NCI-H2171 (cell line): ENCODE data around the gene CASZ1.

Experiments used
- DNase-seq: peaks from one replicate; lab custom pipeline; 2025; lab: John Stamatoyannopoulos, UW

The CASZ1 gene

GRCh38 chr1:10624256-10625050, 172.0 kb downstream of the CASZ1 start:
- no peak for DNase-seq

- DNase-seq, result no peak
Observed at GRCh38 chr1:10623686-10624145, 172.7 kb downstream of the CASZ1 start.

GRCh38 chr1:10622910-10623685, 173.3 kb downstream of the CASZ1 start:
- DNase-seq, result no peak

GRCh38 chr1:10621906-10622305, 174.5 kb downstream of the CASZ1 start:
- no peak for DNase-seq

- no peak for DNase-seq
Observed at GRCh38 chr1:10620776-10621175, 175.7 kb downstream of the CASZ1 start.

- no peak for DNase-seq
Observed at GRCh38 chr1:10617931-10618885, 178.2 kb downstream of the CASZ1 start.

GRCh38 chr1:10617318-10617717, 179.1 kb downstream of the CASZ1 start:
- no peak for DNase-seq

GRCh38 chr1:10616696-10617095, 179.8 kb downstream of the CASZ1 start:
- no peak for DNase-seq

- no peak for DNase-seq
Observed at GRCh38 chr1:10615932-10616671, 180.3 kb downstream of the CASZ1 start.

GRCh38 chr1:10615332-10615731, 181.1 kb downstream of the CASZ1 start:
- DNase-seq, result no peak

GRCh38 chr1:10614377-10615225, 181.8 kb downstream of the CASZ1 start:
- DNase-seq, result no peak

GRCh38 chr1:10613861-10614260, 182.6 kb downstream of the CASZ1 start:
- DNase-seq, result no peak

- DNase-seq, result no peak
Observed at GRCh38 chr1:10613340-10613739, 183.1 kb downstream of the CASZ1 start.

GRCh38 chr1:10612436-10613160, 183.8 kb downstream of the CASZ1 start:
- DNase-seq, result no peak

GRCh38 chr1:10610901-10611600, 185.4 kb downstream of the CASZ1 start:
- DNase-seq, result no peak

GRCh38 chr1:10608690-10609089, 187.8 kb downstream of the CASZ1 start:
- no peak for DNase-seq

GRCh38 chr1:10607228-10607627, 189.2 kb downstream of the CASZ1 start:
- no peak for DNase-seq

GRCh38 chr1:10606064-10606463, 190.4 kb downstream of the CASZ1 start:
- no peak for DNase-seq

GRCh38 chr1:10604966-10605365, 191.5 kb downstream of the CASZ1 start:
- no peak for DNase-seq
